Stomach (tissue), 9 donors: ENCODE data around the gene KIF3C. TPM values are rescaled to one million over a fixed set of nuclear protein-coding genes. Genes with fewer than 3 reads are reported as not detected.

ENCODE experiments used
- DNase-seq, 2 donors: peaks; one replicate each; pipeline versions ENCODE4 v3.0.0 to v3.0.0-alpha.2; 2013 to 2019
- H3K27ac ChIP-seq, 5 donors: fragments of 200-600 bp in 4 of 5; sonication (generic) in 4 of 5; one replicate each; pipeline ENCODE4 v1.5.1; 2013 to 2019; ENCODE audit warnings: mild to moderate bottlenecking in 1 of 5, moderate library complexity in 1 of 5
- H3K27me3 ChIP-seq, 3 donors: fragments of 200-600 bp; sonication (generic); one replicate each; pipeline ENCODE4 v1.5.1; 2017 to 2019; ENCODE audit warnings: mixed run types in 1 of 3
- H3K36me3 ChIP-seq, 4 donors: fragments of 200-600 bp; sonication (generic); 1 replicate in 3 of 4; 2 replicates in 1 of 4; pipeline ENCODE4 v1.5.1; 2016 to 2019
- H3K4me1 ChIP-seq, 4 donors: fragments of 200-600 bp; sonication (generic); one replicate each; pipeline ENCODE4 v1.5.1; 2016 to 2019
- H3K4me3 ChIP-seq, 4 donors: fragments of 200-600 bp; sonication (generic) in 3 of 4; one replicate each; pipeline ENCODE4 v1.5.1; 2016 to 2019; ENCODE audit warnings: mild to moderate bottlenecking in 1 of 4
- H3K9me3 ChIP-seq, 4 donors: fragments of 200-600 bp; sonication (generic); one replicate each; pipeline ENCODE4 v1.5.1; 2016 to 2019
- EP300 ChIP-seq: sonication (generic); formaldehyde crosslinking; IDR thresholded peaks from one replicate; pipeline ENCODE4 v1.6.1; 2017; ENCODE audit warnings: antibody characterized with exemption
- POLR2A ChIP-seq, 4 donors: fragments of 450-650 bp; IDR thresholded peaks; one replicate each; pipeline ENCODE4 v1.6.1; 2016; ENCODE audit warnings: antibody characterized with exemption in 4 of 4, control low read depth in 2 of 4, mild to moderate bottlenecking in 1 of 4, moderate library complexity in 1 of 4
- POLR2AphosphoS5 ChIP-seq, 3 donors: sonication (generic); formaldehyde crosslinking; IDR thresholded peaks; one replicate each; pipeline ENCODE4 v1.6.1; 2016; ENCODE audit warnings: antibody characterized with exemption in 3 of 3
- WGBS, 5 donors: extraction: QIAGEN DNeasy Blood & Tissue Kit in 3 of 5; methylation state at CpG; one replicate each; pipeline versions ENCODE4 v1.1.5 to v1.1.7; 2013 to 2018; 5-methylcytosine and 5-hydroxymethylcytosine counted together
- intact Hi-C: fragments of 100-400 bp; cut with DNase I; formaldehyde crosslinking; loops from one replicate; pipeline ENCODE4 v1.15.1; 2023; ENCODE audit warnings: low total_unique reads
- polyA plus RNA-seq, 3 donors: library from polyadenylated mRNA; stranded (reverse); fragments of 200-250 nt; gene quantifications; one replicate each; pipeline ENCODE4 v1.2.3, GENCODE V29; 2013
- total RNA-seq, 5 donors: library from RNA; depleted of rRNA; stranded (reverse); fragments of >200 nt; gene quantifications; one replicate each; pipeline versions ENCODE4 v1.1.0 to v1.2.3, GENCODE V29; 2014 to 2016
- TF ChIP-seq, protein P1 (sequence below), 7 experiments: fragments of 450-650 bp in 4 of 7; fragments of 200-600 bp in 3 of 7; sonication (generic) in 3 of 7; IDR thresholded peaks; one replicate each; pipeline ENCODE4 v1.5.1; 2016 to 2019; ENCODE audit warnings: antibody characterized with exemption in 7 of 7, control low read depth in 2 of 7, mild to moderate bottlenecking in 1 of 7
- donor health status: healthy with polysubstance abuse.
- donor health status: Bipolar disorder and iron deficiency.
- donor health status: healthy.

Gene KIF3C
- total and polyA plus RNA-seq, 8 donors: 0.29 to 7.3 (median 2.4) TPM; not detected in 1

DNA sequence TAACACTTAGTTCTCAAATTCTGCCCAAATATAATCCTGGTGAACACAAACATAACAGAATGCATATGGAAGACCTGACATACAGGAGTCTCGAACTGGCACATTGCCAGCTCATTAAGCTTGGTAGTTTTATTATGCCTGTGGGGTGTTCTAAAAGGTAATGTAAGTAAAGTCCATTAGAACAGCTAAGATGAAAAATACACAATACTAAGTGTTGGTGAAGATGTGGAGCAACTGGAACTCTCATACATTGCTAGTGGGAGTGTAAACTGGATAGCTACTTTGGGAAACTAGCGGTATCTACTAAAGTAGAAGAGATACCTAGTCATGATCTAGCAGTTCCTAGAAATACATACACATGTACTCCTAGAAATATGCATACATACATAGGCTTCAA lies 27.3 kb upstream of the KIF3C start:
- no peaks in the 10 kb centered on the region for H3K9me3 ChIP-seq
- H3K27ac ChIP-seq: peak overlapping the region in 4 of 5 donors; percentile 27 to 73 (median 68)
- TF ChIP-seq POLR2AphosphoS5 (IDR thresholded peaks at IDR 0.05): no peak
- TF ChIP-seq POLR2A (IDR thresholded peaks at IDR 0.05): no peak
- TF ChIP-seq, protein P1, sequence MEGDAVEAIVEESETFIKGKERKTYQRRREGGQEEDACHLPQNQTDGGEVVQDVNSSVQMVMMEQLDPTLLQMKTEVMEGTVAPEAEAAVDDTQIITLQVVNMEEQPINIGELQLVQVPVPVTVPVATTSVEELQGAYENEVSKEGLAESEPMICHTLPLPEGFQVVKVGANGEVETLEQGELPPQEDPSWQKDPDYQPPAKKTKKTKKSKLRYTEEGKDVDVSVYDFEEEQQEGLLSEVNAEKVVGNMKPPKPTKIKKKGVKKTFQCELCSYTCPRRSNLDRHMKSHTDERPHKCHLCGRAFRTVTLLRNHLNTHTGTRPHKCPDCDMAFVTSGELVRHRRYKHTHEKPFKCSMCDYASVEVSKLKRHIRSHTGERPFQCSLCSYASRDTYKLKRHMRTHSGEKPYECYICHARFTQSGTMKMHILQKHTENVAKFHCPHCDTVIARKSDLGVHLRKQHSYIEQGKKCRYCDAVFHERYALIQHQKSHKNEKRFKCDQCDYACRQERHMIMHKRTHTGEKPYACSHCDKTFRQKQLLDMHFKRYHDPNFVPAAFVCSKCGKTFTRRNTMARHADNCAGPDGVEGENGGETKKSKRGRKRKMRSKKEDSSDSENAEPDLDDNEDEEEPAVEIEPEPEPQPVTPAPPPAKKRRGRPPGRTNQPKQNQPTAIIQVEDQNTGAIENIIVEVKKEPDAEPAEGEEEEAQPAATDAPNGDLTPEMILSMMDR (IDR thresholded peaks at IDR 0.05): no peak
- no peak for TF ChIP-seq EP300

DNA sequence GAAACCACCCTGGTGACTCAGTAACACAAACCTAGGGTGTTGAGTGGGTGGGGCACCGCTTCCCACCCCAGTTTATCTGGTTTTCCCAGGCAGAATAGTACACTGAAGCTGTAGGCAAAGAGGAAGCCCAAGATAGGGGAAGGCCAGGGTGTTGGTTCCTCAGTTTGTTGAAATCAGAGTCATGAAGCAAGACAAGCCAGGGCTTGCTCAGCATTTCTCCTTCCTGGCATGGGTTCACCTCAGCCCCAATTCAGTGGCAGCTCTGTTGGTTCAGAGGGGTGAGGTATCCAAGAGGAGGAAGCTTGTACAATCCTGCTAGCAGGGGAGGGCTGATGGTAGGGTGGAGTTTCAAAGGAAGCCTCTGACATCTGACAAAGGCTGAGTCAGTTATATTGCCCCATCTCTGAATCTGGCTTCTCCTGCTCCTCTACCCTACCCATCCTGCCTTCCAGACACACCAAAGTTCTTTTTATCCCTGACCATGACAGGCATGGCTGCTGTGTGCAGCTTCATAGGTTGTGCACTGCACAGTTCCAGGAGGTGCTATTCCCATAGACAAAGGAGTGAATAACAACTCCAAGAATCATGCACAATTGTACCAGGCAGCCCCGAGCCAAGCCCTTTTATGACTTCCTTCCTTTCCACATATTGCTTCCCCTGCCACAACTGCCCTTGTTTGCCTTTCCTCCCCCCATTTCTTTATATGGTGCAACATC lies 26.7 kb upstream of the KIF3C start:
- no peaks in the 10 kb centered on the region for H3K9me3 ChIP-seq
- H3K4me3 ChIP-seq: no peak overlapping the region
- peaks cover 0 to 40% (median 24%) of the 10 kb centered on the region in 4 donors for H3K4me1 ChIP-seq
- peak; percentile 73 to 84 for DNase-seq
- peak overlapping the region; percentile 27 to 73 (median 67) for H3K27ac ChIP-seq
- no peak for TF ChIP-seq EP300
- TF ChIP-seq POLR2AphosphoS5 (IDR thresholded peaks at IDR 0.05): peak in 2 of 3 donors; percentile 67 to 74
- no peak for TF ChIP-seq POLR2A (IDR thresholded peaks at IDR 0.05)
- TF ChIP-seq, protein P1 (IDR thresholded peaks at IDR 0.05): no peak
- intact Hi-C loops: no loop called here
- H3K27me3 ChIP-seq: no peaks in the 10 kb centered on the region
- no peaks in the 10 kb centered on the region for H3K36me3 ChIP-seq
- WGBS, 5 donors: 55 to 82% (median 58%) methylated on average over 2 of the region's 2 CpGs

More for the DNA sequence above, 27.3 kb upstream of the KIF3C start:
- intact Hi-C loops: no loop called here
- Histone ChIP-seq H3K27me3 (no peaks in the 10 kb centered on the region), H3K4me1 (peaks cover 0 to 40% (median 24%) of the 10 kb centered on the region in 4 donors), H3K36me3 (no peaks in the 10 kb centered on the region), H3K4me3 (no peak overlapping the region)
- no peak for DNase-seq
- 82 to 92% (median 85%) methylated on average over 2 of the region's 2 CpGs for WGBS, 5 donors

DNA sequence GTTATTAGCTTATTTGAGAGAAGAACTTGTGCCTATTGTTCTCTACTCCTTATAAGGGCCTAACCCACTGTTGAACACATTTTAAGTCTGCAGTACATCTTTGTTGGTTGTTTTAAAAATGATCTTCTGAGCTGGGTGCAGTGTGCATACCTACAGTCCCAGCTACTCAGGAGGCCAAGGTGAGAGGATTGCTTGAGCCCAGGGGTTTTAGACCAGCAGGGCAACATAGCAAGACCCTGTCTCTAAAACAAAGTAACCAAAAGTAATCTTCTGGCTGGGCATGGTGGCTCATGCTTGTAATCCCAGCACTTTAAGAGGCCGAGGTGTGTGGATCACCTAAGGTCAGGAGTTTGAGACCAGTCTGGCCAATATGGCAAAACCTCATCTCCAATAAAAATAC lies 25.8 kb upstream of the KIF3C start:
- Histone ChIP-seq H3K9me3 (no peaks in the 10 kb centered on the region), H3K4me1 (peaks cover 0 to 43% (median 23%) of the 10 kb centered on the region in 4 donors), H3K36me3 (no peaks in the 10 kb centered on the region), H3K27ac (peak overlapping the region in 4 of 5 donors; percentile 1 to 73 (median 55)), H3K27me3 (no peaks in the 10 kb centered on the region), H3K4me3 (no peak overlapping the region)
- no peak for DNase-seq
- intact Hi-C loops: no loop called here
- no peak for TF ChIP-seq POLR2AphosphoS5 (IDR thresholded peaks at IDR 0.05)
- TF ChIP-seq POLR2A (IDR thresholded peaks at IDR 0.05): no peak
- TF ChIP-seq, protein P1 (IDR thresholded peaks at IDR 0.05): no peak
- TF ChIP-seq EP300: no peak
- WGBS, 5 donors: 91 to 100% (median 95%) methylated on average over 1 of the region's 1 CpG

DNA sequence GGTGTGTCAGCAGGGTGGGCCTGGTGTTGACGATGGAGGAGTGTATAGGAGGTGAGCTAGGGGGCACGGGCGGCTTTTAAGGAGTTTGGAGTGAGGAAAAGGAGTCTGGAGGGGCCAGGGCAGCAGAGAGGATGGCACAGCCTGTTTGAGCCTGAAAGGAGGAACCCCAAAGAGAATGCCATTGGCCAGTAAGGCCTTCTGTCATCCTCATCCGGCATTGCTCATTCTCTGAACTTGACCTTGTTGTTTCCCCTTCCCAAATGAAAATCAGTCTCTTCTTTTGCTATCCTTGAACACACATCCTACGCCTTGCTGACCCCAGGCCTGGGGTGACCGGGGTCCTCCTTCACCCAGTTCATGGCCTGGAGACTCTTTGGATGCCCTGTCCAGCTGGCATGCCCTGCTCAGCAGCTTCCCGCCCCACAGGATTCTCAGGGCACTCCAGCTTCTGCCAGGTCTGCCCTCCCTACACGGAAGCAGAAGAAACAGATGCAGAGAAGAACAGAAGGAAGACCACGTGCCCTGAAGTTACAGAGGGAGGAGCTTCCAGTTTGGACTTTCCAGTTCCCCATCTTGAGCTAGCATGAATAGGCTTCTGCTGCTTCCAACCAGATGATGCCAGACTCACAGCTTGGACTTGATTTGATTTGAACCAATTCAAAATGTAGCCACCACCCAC lies 20.5 kb upstream of the KIF3C start:
- Histone ChIP-seq H3K4me3 (no peak overlapping the region), H3K27ac (peak overlapping the region in 4 of 5 donors; percentile 67 to 82 (median 72)), H3K4me1 (peaks cover 30 to 52% (median 32%) of the 10 kb centered on the region in 4 donors), H3K27me3 (no peaks in the 10 kb centered on the region), H3K9me3 (no peaks in the 10 kb centered on the region), H3K36me3 (no peaks in the 10 kb centered on the region)
- intact Hi-C loops: no loop called here
- DNase-seq: peak; percentile 44 to 47
- TF ChIP-seq EP300 (no peak), POLR2A (IDR thresholded peaks at IDR 0.05) (no peak), POLR2AphosphoS5 (IDR thresholded peaks at IDR 0.05) (no peak)
- TF ChIP-seq, protein P1 (IDR thresholded peaks at IDR 0.05): no peak
- 61 to 72% (median 69%) methylated on average over 9 of the region's 9 CpGs for WGBS, 5 donors
